GM12864 (cell line): ENCODE measurements around the gene WBP2.

ENCODE experiments used
- DNase-seq: peaks from one replicate; pipeline ENCODE4 v3.0.0-alpha.2; 2011; ENCODE audit warnings: low read depth
- H3K4me3 ChIP-seq: 2 replicates; pipeline ENCODE4 v1.5.1; 2011; ENCODE audit warnings: mild to moderate bottlenecking, low read depth, low read length, control low read depth
- TF ChIP-seq, protein P1 (sequence below): IDR thresholded peaks from 2 replicates; pipeline ENCODE4 v1.5.1; 2011; ENCODE audit warnings: low read depth, mild to moderate bottlenecking, moderate library complexity, low read length, control low read depth, inconsistent platforms; ENCODE audit errors: missing control alignments

WBP2 gene

GRCh38 chr17:75828741-75829140 lies 26.4 kb downstream of the WBP2 start:
- H3K4me3 ChIP-seq: no peak overlapping the region
- TF ChIP-seq, protein P1, sequence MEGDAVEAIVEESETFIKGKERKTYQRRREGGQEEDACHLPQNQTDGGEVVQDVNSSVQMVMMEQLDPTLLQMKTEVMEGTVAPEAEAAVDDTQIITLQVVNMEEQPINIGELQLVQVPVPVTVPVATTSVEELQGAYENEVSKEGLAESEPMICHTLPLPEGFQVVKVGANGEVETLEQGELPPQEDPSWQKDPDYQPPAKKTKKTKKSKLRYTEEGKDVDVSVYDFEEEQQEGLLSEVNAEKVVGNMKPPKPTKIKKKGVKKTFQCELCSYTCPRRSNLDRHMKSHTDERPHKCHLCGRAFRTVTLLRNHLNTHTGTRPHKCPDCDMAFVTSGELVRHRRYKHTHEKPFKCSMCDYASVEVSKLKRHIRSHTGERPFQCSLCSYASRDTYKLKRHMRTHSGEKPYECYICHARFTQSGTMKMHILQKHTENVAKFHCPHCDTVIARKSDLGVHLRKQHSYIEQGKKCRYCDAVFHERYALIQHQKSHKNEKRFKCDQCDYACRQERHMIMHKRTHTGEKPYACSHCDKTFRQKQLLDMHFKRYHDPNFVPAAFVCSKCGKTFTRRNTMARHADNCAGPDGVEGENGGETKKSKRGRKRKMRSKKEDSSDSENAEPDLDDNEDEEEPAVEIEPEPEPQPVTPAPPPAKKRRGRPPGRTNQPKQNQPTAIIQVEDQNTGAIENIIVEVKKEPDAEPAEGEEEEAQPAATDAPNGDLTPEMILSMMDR: no peak

DNA sequence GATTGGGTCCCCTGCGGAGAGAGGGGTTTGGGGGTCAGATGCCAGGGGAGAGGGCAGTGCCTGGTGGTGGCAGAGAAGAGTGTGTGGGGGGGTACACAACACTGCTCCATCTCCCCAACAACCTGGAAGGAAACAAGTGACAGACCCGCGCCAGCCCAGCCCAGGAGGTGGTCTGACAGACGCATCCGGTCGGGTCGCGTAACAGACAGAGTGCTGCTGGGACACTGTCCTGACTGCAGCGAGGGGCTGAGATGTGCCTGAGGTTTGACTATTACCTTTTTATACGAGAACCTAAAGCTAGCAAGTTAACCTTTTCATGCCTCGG lies 27.1 kb downstream of the WBP2 start:
- H3K4me3 ChIP-seq: no peak overlapping the region
- TF ChIP-seq, protein P1: no peak
- DNase-seq: no peak

More at GRCh38 chr17:75828741-75829140, 26.4 kb downstream of the WBP2 start:
- no peak for DNase-seq

DNA sequence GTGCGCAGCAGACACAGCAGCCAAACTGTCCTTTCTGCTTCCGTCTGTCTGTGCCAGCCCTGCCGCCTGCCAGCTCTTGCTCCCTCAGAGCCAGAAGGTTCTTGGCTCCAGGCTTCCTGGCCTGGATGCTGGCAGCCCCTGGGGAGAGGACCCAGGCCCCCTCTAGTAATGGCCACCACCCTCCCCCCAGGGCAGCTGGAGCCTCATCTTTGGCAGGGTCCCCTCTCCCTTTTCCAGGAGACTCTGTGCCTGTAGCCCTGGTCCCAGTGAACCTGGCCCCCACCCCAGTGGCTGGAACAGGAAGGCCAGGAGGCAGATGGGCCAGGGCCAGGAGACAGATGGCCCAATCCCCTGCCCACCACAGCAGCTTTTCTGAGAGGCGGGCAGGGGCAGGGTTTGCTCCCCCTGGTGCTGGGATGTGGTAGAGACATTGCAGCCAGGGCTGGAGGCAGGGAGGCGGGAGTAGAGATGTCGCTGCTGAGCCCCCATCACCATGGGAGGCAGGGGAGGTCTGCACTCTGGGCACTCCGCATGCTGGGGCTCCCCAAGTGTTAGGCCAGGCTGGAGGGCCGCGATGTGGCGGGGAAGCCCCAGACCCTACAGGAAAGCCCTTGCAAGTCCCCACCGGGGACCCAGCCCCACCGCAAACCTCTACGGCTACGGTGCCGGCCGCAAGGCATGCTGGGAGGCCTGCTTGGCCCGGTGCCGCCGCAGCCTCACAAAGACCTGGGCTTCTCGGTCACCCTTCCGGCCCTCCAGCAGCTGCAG lies 27.6 kb downstream of the WBP2 start:
- DNase-seq: no peak
- H3K4me3 ChIP-seq: peak overlapping the region; percentile 11; the same call in 1 of the 2 replicates
- TF ChIP-seq, protein P1: peak; percentile 80

DNA sequence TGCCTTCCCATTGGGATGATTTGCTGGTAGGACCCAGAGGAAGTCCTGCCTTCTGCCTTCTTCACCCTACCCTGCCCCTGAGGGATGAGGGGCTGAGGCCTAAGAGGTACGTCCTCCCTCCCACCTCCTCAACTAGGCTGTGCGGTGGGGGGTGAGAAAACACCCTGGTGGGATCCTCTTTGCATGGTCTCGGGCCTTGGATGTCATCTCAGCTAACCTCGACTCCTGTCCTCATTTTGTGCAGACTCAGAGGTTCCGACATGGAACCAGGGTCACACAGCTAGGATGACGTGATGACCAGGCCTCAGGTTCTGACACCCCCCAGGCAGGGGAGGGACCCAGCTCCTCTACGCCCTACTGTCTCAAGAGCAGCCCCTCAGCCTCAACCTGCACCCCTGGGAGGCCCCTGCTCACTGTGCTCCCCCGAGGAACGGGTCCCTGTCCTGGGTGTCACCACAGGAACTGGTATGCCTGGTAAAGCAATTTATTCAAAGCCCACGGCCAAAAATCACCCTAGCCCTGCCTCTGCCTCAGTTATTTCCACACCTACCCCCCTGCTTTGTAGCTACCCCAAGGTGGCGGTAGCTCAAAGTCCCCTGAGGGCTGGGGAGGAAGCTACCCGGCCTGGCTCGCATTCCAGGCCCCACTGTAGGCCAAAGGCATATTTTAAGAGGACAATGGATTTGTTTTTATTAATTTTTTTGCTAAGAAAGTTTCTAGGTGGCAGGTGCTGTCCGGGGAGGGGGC lies 28.4 kb downstream of the WBP2 start:
- H3K4me3 ChIP-seq: no peak overlapping the region
- TF ChIP-seq, protein P1: no peak
- DNase-seq: no peak

- DNase-seq: no peak
- no peak overlapping the region for H3K4me3 ChIP-seq
- TF ChIP-seq, protein P1: no peak
These were observed 29.3 kb downstream of the WBP2 start for GRCh38 chr17:75825748-75826370.

DNA sequence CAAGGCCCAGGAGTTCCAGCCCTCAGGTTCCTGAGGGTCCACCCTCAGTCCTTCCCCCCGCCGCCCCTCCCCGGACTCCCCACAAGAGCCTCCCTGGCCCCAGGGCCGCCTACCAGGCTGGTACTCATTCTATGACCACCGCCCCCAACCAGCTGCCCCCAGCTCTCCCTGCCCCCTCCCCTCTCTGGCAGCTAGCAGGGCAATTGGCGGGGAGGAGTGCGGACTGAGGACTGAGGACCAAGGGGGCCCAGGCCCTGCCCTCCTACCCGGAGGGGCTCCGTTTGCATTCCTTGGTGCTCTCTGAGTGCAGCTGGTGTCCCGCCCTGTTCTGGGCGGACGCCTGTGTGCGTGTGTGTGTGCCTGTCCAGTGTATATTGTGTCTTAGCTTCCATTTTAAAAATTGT lies 30.0 kb downstream of the WBP2 start:
- no peak overlapping the region for H3K4me3 ChIP-seq
- TF ChIP-seq, protein P1: no peak
- no peak for DNase-seq
